T-helper 1 cell treated with Interleukin-12 subunit alpha and Interleukin-12 subunit beta and Interleukin-4 antibody, amounts not matched to agents 30 ng/mL and 1 ng/mL, for 36 hours (primary cell): ENCODE results near the gene CST9. TPM values are rescaled to one million over a fixed set of nuclear protein-coding genes. Genes with fewer than 3 reads are reported as not detected.
"Not testable (repeated sequence)": the region's sequence is repeated elsewhere in the genome, so short reads cannot be mapped to it uniquely, and the experiment has no call there.

Experiments used
- intact Hi-C: fragments of 100-400 bp; cut with micrococcal nuclease; formaldehyde crosslinking; loops from one replicate; pipeline ENCODE4 v1.15.1; 2024
- total RNA-seq: library from RNA; stranded (reverse); gene quantifications from 2 replicates; pipeline ENCODE4 v1.2.3, GENCODE V29; 2022

Gene CST9
- total RNA-seq, 1 donor from 2014 or later, result not detected

DNA sequence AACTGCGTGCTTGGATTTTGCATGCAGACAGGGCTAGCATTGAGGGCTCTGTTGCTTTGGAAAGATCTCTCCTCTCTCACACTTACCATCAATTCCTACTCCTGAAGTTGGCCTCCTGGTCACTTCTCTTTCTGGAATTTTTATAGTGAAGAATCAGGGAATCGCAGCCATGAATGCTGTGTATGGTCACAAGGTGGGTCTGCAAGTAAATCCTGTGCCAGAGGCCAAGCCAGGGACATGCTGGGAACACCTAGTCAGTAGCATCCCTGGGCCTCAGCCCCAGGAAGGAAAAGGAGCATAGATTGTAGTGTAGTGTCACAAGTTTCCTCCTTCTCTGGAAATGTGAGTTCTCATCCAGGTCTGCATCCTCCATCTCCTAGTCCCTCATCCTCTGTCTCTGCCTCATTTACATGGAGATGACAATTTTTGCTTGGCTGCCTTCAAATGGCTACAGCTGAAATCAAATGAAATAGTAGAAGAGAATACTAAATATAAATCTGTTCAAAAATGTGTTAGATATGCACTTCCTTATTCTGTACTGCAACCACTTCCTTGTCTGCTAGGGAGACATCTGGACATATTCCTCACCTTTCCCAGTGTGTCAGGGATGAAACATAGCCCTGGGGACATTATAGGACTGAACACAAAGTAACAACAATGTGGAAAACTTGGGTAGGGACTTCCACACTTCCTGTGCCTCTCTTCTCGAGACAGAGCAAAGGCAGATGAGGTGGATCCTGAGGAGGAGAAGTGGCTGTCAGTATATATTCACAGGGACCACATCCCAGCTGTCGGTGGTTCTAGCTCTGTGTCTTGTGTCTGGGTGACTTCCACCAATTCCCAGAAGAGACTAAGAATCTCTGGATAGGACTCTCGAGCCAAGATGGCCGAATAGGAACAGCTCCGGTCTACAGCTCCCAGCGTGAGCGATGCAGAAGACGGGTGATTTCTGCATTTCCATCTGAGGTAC, 17.0 kb downstream of the CST9 start:
- intact Hi-C loops, result no loop called here

DNA sequence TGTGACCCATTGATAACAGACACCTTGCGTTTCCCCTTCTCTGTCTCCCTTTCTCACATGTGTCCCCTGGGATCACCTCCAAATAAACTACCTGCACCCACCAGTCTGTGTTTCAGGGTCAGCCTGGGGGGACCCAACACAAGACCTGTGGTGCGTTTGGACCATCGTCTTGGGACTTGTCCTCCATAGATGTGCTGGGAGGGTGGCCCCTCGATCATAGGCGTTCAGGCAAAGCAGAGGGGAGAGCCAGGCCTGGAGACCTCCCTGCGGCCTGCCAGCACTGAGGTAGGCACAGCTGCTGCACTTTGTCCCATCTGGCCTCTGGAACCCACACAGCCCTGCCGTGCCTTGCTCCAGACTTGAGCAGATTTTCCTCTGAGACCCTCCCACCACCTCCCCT, 18.1 kb downstream of the CST9 start:
- intact Hi-C loops, result no loop called here

DNA sequence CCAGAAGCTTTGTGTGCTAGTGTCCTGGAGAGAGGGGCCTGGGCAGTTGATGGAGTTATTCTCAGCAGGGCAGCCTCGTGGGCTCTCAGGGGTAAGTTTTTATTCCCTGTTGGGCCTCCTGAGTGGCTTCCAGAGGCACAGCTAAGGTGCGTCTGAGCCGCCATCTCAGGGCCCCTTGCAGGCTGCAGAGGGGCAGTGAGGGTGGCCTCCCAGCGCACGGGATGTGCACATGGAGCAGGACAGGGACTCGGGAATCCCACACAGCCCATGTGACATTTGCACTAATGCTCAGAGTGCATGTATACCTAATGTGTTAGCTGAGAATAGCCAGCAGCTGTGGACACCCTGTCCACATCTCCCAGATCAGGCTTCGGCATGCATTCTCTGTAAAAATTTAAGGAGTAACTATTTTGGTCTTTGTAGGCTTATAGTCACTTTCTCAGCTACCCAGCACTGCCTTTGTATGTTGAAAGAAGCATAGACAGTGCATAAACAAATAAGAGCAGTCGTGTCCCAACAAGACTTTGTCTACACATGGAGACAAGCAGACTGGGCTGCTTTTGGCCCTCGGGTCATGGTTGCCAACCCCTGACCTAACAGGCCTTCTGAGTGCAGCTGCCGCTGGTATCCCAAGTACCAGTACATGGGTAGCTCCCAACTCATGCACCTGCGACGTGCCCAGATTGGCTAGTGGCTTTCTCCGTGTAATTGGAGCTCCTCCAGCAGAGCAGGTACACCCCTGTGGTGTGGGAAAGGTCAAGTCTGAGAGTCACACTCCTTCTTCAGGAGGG, 18.8 kb downstream of the CST9 start:
- intact Hi-C loops, result no loop called here

DNA sequence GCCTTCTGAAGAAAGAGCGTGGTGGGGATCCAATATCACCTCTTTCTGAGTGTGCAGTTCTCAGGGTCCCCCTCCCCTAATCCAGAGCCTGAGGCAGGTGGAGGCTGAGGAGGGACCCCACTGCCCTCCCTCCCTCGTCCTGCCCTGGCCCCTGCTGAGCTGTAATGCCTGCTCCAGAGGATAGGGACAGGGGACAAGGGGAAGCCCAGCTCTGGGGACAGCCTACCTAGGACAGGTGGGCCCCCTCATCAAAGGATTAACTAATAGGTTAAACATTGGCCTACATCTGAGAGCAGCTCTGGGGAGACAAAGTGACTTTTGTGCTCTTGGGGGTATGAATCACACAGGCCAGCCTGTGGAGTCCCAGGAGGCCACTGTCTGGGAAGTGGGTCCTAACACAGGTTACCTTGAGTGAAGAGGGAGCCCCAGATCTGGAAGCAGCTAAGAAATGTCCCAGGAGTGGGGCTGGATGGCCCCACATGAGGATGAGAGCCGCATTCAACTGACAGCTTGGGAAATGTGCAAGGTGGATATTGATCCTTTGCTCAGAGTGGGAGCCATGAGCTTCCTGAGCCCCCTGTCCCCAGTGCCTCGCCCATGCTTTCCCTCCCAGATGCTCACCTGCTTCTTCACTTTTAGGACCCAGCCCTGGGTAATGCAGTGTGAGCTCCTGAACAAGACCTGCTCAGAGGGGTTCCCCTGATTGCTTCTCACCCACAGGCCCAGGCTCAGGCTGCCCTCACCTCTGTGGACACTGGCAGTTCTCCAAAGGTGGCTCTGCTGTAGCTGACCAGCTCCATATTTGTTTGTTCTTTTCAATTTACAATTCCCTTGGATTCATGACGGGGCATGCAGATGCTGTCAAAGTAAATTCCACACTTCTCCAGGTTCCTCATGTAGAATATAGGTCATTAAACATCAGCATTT, 19.6 kb downstream of the CST9 start:
- intact Hi-C loops, result no loop called here

DNA sequence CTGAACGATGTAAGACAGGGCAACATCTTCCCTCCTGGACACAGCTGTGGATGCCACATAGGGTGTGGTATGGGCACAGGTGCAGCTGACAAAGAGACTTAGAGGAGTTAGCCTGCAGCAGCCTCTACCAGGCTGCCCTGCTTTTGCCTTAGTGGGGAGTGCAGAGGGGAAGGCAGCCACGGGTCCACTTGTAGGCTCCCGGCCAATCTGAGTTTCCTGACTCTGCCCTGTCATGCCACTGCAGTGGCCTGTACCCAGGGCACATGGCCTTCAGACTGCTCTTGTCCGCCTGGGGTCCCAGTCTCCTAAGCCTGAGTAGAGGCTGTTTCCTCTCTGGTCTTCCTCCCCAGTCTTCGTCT, 20.3 kb downstream of the CST9 start:
- intact Hi-C loops, result no loop called here

DNA sequence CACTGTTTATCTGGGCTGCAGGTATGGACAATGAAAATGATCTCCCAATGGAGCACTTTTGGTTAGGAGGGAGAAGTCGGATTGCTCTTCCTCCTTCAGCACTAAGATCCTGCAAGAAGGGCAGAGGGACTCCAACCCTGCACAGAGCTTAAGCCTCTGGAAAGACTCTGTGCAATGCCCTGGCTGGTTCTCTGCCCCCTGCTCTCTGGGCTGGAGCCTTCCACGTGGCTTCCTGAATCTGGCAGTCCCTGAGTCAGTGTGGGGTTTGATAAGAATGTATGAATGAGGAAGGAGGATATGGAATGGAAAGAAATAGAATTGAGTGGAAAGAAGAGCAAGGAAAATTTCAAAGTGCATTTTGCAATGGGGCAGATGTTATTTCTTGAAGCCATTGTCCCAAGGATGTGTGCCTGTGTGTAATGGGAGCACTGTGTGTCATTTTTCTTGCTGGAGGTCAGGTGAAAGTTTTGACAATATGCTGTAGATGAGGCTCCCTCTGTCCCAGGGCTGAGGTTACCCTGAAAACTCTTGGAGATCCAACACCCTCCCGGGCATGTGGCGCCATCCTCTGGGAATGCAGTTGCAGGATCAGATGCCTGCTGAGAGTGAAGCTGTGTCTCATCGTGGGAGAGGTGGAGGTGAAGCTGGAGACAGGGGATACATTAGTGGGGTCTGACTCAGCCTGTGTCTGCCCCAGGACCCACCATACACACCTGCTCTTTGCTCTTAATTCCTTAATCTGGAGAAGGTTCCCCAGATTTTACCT, 21.1 kb downstream of the CST9 start:
- intact Hi-C loops, result no loop called here

DNA sequence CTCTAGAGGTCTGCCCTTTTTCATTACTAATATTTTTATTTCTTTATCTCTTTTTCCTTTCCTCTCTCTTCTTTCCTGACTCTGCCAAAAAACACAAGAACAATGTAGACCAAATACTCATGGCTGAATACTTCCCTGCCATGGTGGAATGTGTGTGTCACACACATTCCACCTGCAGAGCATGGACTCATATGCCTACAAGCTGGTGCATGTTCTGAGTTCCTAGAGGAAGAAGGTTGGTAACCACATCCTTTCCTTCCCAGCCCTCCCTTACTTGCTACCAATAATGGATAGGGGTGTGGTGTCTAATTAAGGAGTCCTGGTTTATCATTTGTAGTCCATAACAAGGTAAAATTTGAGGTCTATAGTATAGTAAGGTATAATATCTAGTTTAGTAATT, 22.2 kb downstream of the CST9 start:
- intact Hi-C loops, result no loop called here

DNA sequence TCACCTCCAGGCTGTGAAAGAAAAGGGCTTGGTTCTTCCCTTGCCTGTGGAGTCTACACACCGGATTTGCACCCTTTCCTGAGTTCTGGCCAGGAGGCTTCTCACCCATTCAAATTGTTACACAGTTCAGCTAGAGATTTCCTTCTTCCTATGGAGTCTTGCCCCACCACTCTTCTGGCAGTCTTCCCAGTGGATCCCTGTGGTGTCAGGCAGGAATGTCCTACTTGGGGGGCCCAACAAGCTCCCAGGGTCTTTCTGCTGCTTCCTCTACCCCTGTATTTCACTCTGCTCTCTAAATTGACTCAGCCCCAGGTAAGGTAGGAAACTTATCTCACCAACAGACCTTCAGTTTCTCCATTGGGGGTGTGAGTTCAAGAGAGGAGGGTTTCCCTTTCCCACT, 23.4 kb downstream of the CST9 start:
- intact Hi-C loops, result no loop called here

DNA sequence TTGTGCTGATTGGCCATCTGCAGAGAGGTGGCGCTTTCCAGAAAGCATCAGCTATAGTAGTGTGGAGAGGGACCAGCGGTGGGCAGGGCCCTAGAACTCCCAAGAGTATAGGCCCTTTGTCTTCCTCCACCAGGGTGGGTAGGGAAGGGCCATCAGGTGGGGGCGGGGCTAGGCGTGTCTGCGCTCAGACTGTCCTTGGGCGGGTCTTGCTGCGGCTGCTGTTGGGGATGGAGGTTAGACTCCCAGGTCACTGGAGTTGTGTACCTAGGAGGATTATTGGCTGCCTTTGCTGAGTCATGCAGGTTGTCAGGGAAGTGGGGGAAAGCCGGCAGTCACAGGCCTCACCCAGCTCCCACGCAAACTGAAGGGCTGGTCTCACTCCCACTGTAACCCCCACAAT, 23.9 kb downstream of the CST9 start:
- intact Hi-C loops, result not testable (repeated sequence)

DNA sequence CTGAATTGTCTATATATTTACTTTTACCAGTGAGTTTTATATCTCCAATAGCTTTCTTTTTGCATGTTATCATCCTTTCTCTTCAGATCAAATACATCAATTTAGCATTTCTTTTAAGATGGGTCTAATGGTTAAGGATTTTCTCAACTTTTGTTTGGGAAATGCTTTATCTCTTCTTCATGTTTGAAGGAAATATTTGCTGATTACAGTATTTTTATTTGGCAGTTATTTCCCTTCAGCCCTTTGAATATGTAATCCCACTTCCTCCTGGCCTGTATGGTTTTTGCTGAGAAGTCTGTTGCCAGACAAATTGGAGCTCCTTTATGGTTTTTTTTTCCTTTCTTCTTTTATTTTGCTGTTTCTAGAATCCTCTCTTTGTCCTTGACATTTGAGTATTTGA, 30.7 kb downstream of the CST9 start:
- intact Hi-C loops, result no loop called here

DNA sequence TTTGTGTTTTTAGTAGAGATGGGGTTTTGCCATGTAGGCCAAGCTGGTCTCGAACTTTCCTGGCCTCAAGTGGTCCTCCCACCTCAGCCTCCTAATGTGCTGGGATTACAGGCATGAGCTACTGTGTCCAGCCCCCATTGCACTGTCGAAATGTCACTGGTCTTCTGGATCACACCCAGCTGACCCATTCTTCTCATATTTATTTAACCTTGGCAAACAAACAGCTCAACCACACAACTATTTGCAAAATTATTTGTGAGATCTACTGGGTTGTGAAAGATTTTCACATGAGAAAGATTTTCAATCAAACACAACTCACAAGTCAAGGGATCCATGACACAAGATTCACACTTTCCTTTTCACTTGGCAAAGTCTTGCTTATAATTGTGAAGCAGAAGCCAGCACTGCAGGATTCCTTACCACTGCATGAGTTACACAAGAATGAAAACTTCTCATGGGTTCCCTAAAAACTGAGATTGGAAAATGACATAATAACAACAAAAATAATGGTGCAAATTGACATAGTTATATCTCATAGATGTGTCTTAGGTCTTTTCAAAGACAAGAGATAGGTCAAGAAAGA, 35.4 kb downstream of the CST9 start:
- intact Hi-C loops, result no loop called here

DNA sequence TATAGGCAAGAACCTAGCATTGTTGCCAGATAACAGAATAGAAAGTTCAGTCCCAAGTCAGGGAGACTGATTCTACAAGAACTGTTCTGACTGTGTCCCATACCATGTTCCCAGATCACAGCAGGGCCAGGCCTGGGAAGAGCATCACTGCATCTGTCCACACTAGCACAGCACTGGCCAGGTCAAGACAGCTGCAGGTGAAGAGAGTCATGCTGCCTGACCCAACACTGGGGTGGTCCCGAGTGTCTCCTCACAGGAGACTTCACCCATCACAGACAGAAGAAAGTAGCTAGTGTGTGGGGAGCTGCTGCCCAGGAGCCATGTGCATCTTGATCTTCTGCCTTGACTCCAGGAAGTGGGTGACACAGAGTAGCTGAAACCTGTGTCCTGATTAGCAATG, 36.1 kb downstream of the CST9 start:
- intact Hi-C loops, result no loop called here

DNA sequence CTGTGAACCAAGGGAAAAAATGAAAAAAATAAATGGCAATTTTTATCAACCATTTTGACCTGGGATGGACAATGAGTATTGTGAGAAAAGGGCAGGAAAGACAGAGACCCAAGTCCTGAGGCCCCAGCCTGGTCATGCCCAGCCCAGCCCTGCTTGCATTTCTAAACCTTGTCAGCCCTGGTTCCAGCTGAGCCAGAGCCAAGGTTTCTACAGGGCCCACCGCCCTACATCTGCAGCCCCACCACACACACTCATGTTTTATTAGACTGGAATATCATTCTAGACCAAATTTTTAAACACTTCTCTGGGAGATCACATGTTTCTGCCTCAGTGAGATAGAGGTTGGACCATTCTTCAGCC, 36.8 kb downstream of the CST9 start:
- intact Hi-C loops, result no loop called here

DNA sequence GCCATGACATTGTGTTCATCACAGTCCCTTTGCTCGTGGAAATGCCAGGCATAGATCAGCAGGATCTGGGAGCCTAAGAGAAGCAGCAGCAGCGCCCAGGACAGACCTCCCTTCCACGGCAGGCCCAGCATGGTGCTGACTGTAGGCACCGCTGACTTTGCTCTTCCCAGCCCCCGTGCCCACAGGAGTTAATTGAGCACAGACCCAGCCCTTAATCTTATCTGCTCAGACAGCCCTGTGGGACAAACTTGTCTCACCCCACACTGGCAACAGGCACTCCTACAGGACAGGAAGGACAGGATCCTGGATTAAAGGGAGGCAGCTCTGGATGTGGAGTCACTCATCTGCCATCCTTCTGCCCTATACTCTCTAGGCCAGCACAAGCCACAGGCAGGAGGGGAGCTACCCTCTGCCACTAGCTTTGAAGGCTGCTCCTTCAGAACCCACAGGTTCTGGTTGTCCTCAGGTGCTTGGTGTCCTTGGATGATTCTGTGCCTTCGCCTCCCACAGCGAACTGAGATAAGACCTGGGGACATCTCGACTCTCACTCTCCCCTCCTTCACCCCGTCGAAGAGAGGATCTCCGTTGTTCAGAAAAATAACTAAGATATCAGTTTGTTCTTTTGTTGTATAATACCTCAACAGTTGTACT, 37.3 kb downstream of the CST9 start, which contains the start of gene CST9L:
Gene CST9L, minus strand, starts transcription at position 165 of the 651 bp plus-strand sequence. Its CDS starts 34 bp downstream, at position 131.
- intact Hi-C loops, result no loop called here

DNA sequence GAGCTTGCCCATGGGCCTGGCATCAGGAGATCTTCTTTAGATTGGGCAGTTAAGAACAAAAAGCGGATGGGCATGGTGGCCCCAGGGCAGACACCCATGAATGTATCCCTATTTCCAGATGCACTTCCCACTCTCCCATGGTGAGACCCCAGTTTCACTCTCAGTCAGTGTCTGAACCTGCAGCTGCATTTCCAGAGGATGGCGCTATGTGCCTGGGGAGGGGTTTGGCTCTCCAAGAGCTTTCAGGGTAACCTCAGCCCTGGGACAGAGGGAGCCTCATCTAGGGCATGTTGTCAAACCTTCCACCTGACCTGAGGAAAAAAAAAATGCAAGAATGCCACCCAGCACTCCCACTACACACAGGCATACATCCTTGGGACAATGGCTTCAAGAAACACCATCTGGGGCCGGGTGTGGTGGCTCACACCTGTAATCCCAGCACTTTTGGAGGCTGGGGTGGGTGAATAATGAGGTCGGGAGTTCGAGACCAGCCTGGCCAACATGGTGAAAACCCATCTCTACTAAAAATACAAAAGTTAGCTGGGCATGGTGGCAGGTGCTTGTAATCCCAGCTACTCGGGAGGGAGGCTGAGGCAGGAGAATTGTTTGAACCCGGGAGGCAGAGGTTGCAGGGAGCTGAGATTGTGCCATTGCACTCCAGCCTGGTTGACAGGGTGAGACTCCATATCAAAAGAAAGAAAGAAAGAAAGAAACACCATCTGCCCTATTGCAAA, 39.4 kb downstream of the CST9 start:
- intact Hi-C loops, result no loop called here

DNA sequence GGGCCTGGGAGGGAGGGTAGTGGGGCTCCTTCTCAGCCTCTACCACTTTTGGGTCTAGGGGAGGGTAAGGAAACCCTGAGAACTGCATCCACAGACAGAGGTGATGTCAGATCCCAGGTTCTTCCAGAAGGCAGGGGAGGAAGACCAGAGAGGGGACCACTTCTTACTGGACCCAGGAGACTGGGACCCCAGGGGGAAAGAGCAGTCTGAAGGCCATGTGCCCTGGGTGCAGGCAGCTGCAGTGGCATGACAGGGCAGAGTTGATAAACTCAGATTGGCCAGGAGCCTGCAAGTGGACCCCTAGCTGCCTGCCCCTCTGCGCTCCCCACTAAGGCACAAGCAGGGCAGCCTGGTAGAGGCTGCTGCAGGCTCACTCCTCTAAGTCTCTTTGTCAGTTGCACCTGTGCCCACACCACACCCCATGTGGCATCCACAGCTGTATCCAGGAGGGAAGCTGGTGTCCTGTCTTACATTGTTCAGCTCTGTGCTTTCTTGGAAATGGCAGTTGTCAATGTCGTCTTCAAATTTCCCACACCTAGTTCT, 40.1 kb downstream of the CST9 start:
- intact Hi-C loops, result no loop called here

DNA sequence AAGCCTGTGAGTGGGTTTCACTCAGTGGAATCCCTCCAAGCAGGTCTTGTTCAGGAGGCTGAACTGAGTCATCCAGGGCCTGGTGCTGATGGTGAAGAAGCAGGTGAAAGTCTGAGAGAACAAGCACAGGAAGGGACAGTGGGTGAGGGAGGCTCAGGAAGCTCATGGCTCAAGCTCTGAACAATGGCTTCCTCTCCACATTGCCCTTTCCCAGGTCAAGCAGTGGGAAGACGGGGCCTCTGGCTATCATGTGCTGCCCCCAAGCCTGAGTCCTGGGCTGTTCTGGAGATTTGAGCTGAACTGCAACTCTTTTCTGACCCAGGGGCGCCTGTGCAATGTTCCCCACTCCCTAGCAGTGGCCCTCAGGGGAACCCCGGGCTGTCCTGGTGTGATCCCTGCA, 40.8 kb downstream of the CST9 start:
- intact Hi-C loops, result no loop called here

DNA sequence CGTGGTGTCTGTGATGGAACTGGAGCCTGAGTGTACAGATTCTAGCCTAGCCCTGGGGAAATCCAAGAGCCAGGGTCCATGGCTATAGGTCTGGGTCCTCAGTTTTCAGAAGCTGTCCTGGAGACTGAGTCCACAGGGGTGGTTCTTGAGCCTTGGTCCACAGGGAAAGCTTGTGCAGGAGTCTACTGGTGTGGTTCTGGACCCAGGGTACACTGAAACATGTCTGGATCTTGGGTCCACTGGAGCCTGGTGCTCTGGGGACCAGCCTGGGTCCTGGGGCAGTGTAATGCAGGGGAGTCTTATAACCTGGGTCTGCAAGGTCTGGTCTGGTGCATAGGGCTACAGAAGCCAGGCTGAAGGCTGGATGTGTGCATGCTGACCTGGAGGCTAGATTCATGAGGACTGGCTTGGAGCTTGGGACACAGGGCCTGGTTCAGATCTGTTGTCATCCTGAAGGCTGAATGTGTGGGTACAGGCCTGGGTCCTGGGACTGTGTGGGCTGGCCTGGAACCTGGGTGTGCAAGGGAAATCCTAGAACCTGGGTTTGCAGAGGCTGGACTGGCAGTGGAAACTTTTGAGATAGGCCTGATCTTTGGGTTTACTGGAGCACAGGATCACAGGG, 42.9 kb downstream of the CST9 start:
- intact Hi-C loops, result no loop called here
